T-helper 17 cell (primary cell): ENCODE data around the gene BICD1. TPM values are rescaled to one million over a fixed set of nuclear protein-coding genes. Genes with fewer than 3 reads are reported as not detected.

Experiments used
- ATAC-seq: fragments of 150-1000 bp; cut with Tn5 transposase; 2 replicates; pipeline ENCODE4 v1.10.0; 2021; ENCODE audit warnings: mild to moderate bottlenecking, moderate library complexity
- DNase-seq, 3 donors: peaks; one replicate each; pipeline versions ENCODE4 v3.0.0 to v3.0.0-alpha.2; 2020 to 2021
- H3K9me3 ChIP-seq: one replicate; pipeline ENCODE4 v1.7.0; 2013; ENCODE audit warnings: low read length, mild to moderate bottlenecking; ENCODE audit not compliant: control insufficient read depth, poor library complexity, severe bottlenecking
- H3K27ac Mint-ChIP-seq: one replicate; pipeline ENCODE4 v1.8.0; 2022; ENCODE audit warnings: mild to moderate bottlenecking, moderate library complexity, mixed read lengths
- H3K27me3 Mint-ChIP-seq: one replicate; pipeline ENCODE4 v1.8.0; 2022; ENCODE audit warnings: mixed read lengths
- H3K36me3 Mint-ChIP-seq: one replicate; pipeline ENCODE4 v1.8.0; 2022; ENCODE audit warnings: low read depth, mixed read lengths
- H3K4me1 Mint-ChIP-seq: one replicate; pipeline ENCODE4 v1.8.0; 2022; ENCODE audit warnings: mild to moderate bottlenecking, mixed read lengths
- H3K4me3 Mint-ChIP-seq: one replicate; pipeline ENCODE4 v1.8.0; 2022; ENCODE audit warnings: mild to moderate bottlenecking, moderate library complexity, mixed read lengths
- total RNA-seq, 4 donors: library from RNA in 2 of 4; stranded (reverse) in 2 of 4; gene quantifications; one replicate each; pipeline ENCODE4 v1.2.3 and lab custom pipeline; 2022 to 2026

The BICD1 gene
- total RNA-seq, 2 donors from 2014 or later: 10.5 to 15.8 TPM

DNA sequence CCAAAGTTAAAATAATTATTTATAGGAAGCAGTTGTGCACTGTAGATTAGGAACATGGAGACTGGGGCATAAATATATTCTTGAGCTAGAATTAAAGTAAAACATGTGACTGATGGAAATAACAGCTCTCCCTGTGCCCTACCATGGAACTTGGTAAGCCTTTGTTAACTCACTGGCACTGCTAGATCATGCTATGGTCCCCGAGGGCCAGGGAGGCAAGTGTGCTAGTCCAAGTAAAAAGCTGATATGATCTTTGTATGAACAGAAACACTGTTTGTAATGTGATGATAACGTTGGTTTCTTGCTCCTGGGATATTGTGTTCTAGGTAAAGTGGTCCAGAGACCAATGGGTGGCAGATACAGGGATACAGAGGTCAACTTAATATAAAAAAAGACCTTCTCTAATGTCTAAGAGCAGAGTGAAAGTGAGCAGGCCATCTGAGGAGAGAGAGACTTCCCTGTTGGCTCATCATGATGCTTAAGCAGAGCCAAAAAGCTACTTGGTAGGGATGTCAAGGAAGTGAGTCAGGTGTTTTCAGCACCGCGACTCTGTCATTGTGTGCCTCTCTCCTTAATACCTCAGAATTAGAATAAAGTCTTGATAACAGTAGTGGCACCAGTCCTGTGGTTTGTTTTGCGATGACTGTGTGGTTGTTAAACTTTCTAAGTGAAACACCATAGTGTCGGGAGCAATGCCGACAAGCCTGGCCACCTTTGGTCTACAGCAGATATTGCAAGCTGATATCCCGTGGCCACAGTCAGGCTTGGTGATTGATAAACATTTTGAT, 27.6 kb downstream of the BICD1 start:
- ATAC-seq (peak; percentile 74), DNase-seq (no peak)
- H3K27me3 Mint-ChIP-seq: no peaks in the 10 kb centered on the region
- peaks cover 5% of the 10 kb centered on the region for H3K36me3 Mint-ChIP-seq
- H3K9me3 ChIP-seq: no peaks in the 10 kb centered on the region
- peak overlapping the region; percentile 45 for H3K4me3 Mint-ChIP-seq
- peak overlapping the region; percentile 34 for H3K27ac Mint-ChIP-seq
- peaks cover 14% of the 10 kb centered on the region for H3K4me1 Mint-ChIP-seq

DNA sequence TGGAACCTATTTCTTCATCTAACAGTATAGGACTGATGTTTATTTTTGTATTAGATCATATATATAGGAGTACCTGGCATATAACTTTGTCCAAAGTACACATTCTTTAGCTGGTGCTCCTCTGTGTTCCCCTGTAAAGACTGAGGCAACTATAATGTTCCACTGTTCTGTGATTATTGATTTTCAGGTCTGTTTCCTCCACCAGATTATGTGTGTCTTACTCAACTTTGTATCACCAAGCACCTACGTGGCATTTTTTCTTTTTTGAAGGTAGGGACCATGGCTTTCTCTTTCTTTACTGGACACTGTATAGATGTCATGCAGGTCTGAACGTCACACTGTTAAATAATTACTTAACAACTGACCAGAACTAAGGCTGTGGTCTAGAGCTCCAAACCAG, 29.3 kb downstream of the BICD1 start:
- Mint-ChIP-seq H3K4me1 (peaks cover 15% of the 10 kb centered on the region), H3K27ac (peak overlapping the region; percentile 81), H3K4me3 (no peak overlapping the region), H3K27me3 (no peaks in the 10 kb centered on the region), H3K36me3 (peaks cover 2% of the 10 kb centered on the region)
- DNase-seq (no peak), ATAC-seq (no peak)
- H3K9me3 ChIP-seq: no peaks in the 10 kb centered on the region

DNA sequence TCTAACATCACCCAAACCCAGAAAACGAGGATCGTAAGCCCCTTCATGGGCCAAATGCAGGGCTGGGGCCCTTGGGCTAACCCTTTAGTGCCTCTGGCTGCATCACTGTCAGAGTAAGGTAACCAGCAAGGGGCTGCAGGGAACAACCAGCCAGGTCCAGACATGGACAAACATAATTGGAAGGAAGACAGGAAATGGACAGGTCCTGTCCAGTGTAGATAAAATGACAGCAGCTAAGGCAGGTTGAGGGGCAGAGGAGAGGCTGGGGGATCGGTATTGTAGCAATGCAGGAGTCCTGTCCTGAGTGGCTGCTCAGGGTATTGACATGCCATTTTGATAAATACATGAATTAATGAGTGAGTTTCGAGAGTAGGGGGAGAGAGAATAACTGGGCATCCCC, 29.8 kb downstream of the BICD1 start:
- ATAC-seq (no peak), DNase-seq (no peak)
- peak overlapping the region; percentile 81 for H3K27ac Mint-ChIP-seq
- H3K4me1 Mint-ChIP-seq: peaks cover 15% of the 10 kb centered on the region
- H3K27me3 Mint-ChIP-seq: no peaks in the 10 kb centered on the region
- H3K36me3 Mint-ChIP-seq: peaks cover 2% of the 10 kb centered on the region
- H3K4me3 Mint-ChIP-seq: no peak overlapping the region
- no peaks in the 10 kb centered on the region for H3K9me3 ChIP-seq

DNA sequence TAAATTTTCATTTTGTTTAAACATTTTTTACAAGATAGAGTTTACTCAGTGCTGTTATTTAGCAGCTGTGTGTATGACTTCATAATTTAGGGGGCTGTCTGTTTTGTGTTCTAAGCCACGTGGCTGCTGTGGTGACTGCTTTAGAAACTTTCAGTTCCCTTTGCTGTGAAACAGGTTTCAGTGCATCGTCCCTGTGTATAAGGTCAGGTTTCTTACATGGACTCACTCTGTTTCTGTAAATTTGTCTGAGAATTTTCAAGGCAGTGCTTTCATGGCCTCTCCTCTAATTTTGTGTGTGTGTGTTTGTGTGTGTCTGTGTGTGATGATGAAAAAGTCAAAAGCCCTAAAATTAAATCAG, 32.4 kb downstream of the BICD1 start:
- DNase-seq: no peak
- H3K4me3 Mint-ChIP-seq: peak overlapping the region; percentile 86
- H3K9me3 ChIP-seq: no peaks in the 10 kb centered on the region
- H3K4me1 Mint-ChIP-seq: peaks cover 18% of the 10 kb centered on the region
- peak overlapping the region; percentile 85 for H3K27ac Mint-ChIP-seq
- H3K36me3 Mint-ChIP-seq: peaks cover 2% of the 10 kb centered on the region
- peak; percentile 67 for ATAC-seq
- H3K27me3 Mint-ChIP-seq: no peaks in the 10 kb centered on the region

DNA sequence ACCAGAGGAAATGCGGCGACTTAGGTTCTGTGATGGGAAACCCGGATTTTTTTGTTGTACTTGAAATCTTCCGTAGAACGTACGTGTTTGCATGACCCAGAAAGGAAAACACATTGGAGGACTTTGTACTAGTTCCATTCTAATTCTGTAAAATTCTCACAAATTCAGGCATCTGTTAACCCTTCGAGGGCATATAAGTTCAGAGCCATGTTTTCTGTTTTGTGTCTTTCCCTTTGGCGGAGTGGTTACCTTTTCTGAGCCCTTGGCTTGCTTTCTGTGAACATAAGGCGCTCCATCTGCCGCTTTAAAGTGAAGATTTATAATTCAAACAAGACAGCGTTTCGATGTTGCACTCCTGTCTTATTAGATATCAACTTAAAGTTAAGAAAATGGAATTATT, 34.2 kb downstream of the BICD1 start:
- H3K27me3 Mint-ChIP-seq: no peaks in the 10 kb centered on the region
- H3K9me3 ChIP-seq: no peaks in the 10 kb centered on the region
- H3K4me3 Mint-ChIP-seq: no peak overlapping the region
- no peak overlapping the region for H3K27ac Mint-ChIP-seq
- ATAC-seq (no peak), DNase-seq (no peak)
- peaks cover 2% of the 10 kb centered on the region for H3K36me3 Mint-ChIP-seq
- peaks cover 11% of the 10 kb centered on the region for H3K4me1 Mint-ChIP-seq

DNA sequence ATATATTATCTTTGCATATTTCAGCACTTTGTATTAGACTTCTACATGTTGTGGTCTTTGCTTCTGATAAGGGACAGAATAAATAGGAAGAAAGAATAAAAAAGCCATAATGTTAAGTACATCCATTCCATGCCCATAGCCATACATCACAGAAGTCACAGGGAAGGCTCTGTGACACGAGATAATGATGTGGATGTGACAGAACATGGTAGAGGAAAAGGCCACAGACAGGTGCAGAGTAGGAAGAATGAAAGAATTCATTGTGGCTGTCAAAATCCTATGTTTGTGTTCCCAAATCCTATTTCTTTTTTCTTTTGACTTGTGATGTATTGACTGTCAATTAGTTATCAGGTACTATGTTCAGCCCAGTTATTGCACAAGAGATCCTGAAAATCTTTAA, 38.4 kb downstream of the BICD1 start:
- Mint-ChIP-seq H3K36me3 (peaks cover 4% of the 10 kb centered on the region), H3K27ac (no peak overlapping the region), H3K27me3 (no peaks in the 10 kb centered on the region), H3K4me1 (peaks cover 7% of the 10 kb centered on the region), H3K4me3 (no peak overlapping the region)
- H3K9me3 ChIP-seq: no peaks in the 10 kb centered on the region
- no peak for ATAC-seq
- DNase-seq: no peak

DNA sequence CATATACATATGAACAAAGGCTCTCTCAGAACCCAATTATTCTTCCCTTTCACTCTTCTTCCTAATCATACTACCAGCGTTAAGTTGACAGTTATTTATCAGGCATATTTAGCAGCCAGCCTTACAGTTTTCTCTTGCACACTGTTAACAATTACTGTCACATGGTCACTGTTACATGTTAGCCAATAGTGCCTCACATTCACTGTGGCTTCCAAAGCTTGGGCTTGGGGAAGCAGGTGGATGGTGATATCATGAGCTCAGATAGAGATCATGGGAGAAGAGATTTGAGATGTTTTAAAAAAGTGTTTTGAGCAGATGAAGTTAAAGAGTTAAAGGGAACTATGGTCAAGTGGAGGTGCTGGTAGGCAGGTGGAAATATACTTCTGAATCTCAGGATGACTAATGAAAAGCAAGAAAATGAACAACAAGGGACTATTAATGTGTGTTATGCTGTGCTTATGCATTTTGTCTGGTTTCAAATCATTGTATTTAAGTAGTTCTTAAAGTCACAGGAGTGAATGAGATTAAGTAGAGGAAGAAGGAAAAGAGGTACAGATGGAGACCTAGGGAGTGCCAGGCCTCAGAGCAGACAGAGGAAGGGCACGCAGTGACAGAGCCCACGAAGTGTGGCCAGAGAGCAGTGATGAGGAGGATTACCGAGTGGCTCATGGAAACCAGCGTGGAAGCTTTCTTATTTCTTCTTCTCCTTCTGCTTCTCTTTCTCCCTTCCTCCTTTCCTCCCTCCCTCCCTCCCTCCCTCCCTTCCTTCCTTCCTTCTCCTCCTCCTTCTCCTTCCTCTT, 39.6 kb downstream of the BICD1 start:
- no peaks in the 10 kb centered on the region for H3K9me3 ChIP-seq
- ATAC-seq: no peak
- H3K27me3 Mint-ChIP-seq: no peaks in the 10 kb centered on the region
- no peak for DNase-seq
- peaks cover 7% of the 10 kb centered on the region for H3K4me1 Mint-ChIP-seq
- peaks cover 4% of the 10 kb centered on the region for H3K36me3 Mint-ChIP-seq
- H3K4me3 Mint-ChIP-seq: no peak overlapping the region
- no peak overlapping the region for H3K27ac Mint-ChIP-seq

DNA sequence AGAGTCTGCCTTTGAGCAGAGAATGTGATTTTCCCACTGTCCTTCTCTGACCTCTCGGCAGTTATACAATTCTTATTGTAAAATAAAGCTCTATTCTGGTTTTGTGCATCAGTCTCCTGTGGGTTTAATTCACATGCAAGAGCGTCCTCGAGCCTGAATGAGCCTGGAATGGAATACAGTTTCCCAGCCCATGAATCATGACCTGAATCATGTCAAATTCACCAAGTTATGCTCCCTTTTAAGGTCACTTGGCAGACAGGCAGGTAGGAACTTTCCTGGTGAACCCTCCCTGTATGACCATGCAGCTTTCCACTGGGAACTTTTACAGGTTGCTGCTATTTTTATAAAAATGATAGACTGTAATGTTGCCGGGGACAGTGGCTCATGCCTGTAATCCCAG, 41.7 kb downstream of the BICD1 start:
- Mint-ChIP-seq H3K4me1 (peaks cover 3% of the 10 kb centered on the region), H3K4me3 (no peak overlapping the region), H3K27me3 (no peaks in the 10 kb centered on the region), H3K36me3 (peaks cover 2% of the 10 kb centered on the region), H3K27ac (no peak overlapping the region)
- ATAC-seq (no peak), DNase-seq (no peak)
- no peaks in the 10 kb centered on the region for H3K9me3 ChIP-seq

DNA sequence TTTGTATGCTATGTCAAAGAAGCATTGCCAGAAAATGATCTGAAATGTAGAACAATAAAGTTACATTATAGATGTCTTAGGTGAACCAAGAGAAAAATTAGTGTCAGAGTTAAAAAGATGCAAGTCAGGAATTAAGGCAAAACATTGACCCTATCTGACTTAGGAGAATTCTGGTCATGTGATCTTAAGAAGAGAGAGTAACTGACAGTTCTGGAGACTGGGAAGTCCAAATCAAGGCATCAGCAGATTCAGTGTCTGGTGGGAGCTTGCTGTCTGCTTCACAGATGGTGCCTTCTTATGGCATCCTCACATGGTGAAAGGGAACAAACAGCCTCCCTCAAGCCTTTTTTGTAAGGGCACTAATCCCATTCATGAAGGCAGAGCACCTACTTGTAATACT, 42.8 kb downstream of the BICD1 start:
- ATAC-seq (no peak), DNase-seq (no peak)
- H3K27me3 Mint-ChIP-seq: no peaks in the 10 kb centered on the region
- H3K36me3 Mint-ChIP-seq: peaks cover 3% of the 10 kb centered on the region
- H3K27ac Mint-ChIP-seq: no peak overlapping the region
- no peak overlapping the region for H3K4me3 Mint-ChIP-seq
- H3K9me3 ChIP-seq: no peaks in the 10 kb centered on the region
- H3K4me1 Mint-ChIP-seq: peaks cover 5% of the 10 kb centered on the region

DNA sequence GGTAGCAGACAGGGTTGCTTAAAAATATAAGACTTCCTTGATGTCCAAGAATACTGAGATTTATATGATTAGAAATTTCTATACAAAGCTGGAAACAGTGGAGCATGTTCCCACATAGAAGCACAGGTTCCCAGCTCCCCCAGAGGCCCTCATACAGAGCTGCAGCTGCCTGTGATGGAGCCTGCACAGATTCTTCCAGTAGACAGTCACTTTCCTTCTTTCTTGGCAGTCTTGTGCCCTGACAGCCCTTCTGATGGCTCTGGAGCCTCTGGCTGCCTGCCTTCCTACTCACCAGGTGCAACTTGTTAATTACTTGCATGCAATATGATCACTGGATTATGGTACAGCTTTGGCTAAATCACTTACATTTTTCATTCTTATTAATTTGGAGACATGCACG, 44.4 kb downstream of the BICD1 start:
- Mint-ChIP-seq H3K27me3 (no peaks in the 10 kb centered on the region), H3K27ac (no peak overlapping the region), H3K4me3 (no peak overlapping the region), H3K36me3 (peaks cover 4% of the 10 kb centered on the region), H3K4me1 (peaks cover 6% of the 10 kb centered on the region)
- ATAC-seq: no peak
- no peaks in the 10 kb centered on the region for H3K9me3 ChIP-seq
- no peak for DNase-seq

DNA sequence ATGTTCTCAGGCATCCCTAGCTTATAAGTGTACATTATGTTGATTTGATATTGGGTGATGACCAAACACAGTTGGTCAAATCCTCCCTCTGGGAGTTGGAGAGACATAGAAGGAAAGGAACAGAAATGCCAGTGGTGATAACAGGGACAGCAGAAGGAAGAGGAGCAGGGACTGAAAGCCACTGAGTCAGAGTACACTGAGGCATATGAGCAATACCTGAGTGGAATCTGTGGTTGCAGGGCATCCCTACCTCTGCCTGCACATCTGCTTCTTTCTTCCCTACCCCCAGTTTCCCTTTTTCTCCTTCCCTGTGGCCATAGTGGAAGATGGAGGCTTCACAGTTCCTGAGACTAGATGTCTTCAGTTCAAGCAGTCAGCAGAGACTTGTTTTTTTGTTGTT, 44.9 kb downstream of the BICD1 start:
- H3K9me3 ChIP-seq: no peaks in the 10 kb centered on the region
- H3K36me3 Mint-ChIP-seq: peaks cover 4% of the 10 kb centered on the region
- peaks cover 6% of the 10 kb centered on the region for H3K4me1 Mint-ChIP-seq
- DNase-seq (no peak), ATAC-seq (no peak)
- no peaks in the 10 kb centered on the region for H3K27me3 Mint-ChIP-seq
- no peak overlapping the region for H3K27ac Mint-ChIP-seq
- no peak overlapping the region for H3K4me3 Mint-ChIP-seq

DNA sequence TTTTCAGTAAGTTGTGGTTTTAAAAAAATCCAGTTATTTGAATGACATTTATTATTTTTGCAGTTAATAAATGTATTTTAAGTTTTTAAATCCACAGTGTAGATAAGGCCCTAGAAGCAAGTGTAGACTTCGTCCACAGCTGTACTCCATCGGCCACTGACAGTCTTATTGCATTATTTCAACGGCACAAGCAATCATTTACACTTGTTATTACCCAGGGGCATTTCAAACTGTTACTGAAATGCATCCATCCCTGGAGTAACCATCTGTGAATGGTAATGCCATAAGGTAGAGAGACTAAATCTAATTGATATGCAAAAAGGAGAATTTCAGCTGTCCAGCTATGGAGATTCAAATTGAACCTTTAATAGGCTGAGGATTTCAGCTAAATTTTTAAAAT, 48.4 kb downstream of the BICD1 start:
- peaks cover 3% of the 10 kb centered on the region for H3K4me1 Mint-ChIP-seq
- H3K4me3 Mint-ChIP-seq: no peak overlapping the region
- ATAC-seq (no peak), DNase-seq (no peak)
- H3K27me3 Mint-ChIP-seq: no peaks in the 10 kb centered on the region
- H3K9me3 ChIP-seq: no peaks in the 10 kb centered on the region
- H3K36me3 Mint-ChIP-seq: peaks cover 2% of the 10 kb centered on the region
- H3K27ac Mint-ChIP-seq: no peak overlapping the region

DNA sequence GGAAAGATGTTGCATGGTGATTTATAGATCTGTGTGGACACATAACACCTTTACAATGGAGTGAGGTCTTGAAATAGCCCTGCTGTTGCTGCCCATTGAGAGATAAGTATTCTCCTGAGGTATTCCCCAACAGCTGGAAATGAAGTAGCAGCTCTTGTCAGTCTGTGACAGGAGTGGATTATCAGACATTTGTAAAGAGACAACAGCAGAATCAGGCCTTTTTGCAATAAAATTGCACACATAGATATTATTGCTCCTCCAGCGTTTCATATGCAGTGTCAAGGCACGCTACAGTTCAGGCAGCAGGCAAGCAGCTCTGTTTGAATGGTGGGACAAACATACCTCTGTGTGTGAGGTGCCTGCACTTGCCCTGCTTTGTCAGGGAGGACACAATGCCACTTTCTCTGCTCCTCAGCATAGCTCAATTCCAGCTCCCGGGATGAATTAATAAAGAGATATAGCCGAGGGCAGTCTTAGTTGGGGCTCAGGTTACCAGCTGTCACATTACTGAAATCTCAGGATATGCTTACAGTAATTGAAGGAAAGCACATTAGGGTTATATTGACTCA, 49.4 kb downstream of the BICD1 start:
- peaks cover 2% of the 10 kb centered on the region for H3K36me3 Mint-ChIP-seq
- H3K27me3 Mint-ChIP-seq: no peaks in the 10 kb centered on the region
- DNase-seq: no peak
- no peak overlapping the region for H3K27ac Mint-ChIP-seq
- peaks cover 3% of the 10 kb centered on the region for H3K4me1 Mint-ChIP-seq
- no peaks in the 10 kb centered on the region for H3K9me3 ChIP-seq
- no peak overlapping the region for H3K4me3 Mint-ChIP-seq
- no peak for ATAC-seq
